ENCODE results near the gene FN1.

The FN1 gene

DNA sequence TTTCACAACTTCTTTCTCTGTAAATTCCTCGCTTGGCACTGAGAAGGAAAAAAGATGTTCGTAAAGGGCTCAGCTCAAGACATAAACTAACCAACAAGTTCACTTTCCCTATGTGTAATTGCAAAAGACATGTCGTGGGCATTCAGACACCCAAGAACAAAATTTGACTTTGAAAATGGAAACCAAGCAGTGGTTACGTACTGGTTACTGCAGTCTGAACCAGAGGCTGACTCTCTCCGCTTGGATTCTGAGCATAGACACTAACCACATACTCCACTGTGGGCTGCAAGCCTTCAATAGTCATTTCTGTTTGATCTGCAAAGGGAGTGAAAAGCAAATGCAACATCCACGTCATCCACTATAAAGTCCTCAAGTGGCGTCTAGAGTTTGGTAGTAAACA, 53.9 kb downstream of the FN1 start:
- no peak for DNase-seq

DNA sequence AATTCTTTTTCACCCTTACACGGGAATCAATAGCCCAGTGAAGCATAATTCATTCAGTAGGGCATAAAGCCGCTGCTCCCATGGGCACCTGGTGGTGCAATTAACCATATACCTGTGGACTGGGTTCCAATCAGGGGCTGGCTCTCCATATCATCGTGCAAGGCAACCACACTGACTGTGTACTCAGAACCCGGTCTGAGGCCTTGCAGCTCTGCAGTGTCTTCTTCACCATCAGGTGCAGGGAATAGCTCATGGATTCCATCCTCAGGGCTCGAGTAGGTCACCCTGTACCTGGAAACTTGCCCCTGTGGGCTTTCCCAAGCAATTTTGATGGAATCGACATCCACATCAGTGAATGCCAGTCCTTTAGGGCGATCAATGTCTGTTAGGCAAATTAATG, 55.2 kb downstream of the FN1 start:
- DNase-seq: no peak

DNA sequence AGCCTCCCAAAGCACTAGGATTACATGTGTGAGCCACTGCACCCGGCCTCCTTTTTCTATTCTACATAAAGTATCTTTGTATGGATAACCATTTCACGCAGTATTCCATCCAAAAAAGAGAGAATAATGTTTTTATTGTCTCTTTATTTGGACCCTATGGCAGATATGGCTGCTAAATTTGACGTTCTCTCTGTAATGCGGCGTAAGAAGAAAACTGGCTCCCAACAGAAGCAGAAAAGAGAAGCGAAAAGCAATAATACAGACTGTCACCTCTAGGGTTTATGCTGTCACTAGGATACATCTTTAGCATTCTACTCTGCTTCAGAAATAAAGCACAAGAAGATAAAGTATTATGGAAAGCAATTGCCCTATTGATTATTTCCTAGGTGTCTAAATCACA, 55.9 kb downstream of the FN1 start:
- DNase-seq: no peak

DNA sequence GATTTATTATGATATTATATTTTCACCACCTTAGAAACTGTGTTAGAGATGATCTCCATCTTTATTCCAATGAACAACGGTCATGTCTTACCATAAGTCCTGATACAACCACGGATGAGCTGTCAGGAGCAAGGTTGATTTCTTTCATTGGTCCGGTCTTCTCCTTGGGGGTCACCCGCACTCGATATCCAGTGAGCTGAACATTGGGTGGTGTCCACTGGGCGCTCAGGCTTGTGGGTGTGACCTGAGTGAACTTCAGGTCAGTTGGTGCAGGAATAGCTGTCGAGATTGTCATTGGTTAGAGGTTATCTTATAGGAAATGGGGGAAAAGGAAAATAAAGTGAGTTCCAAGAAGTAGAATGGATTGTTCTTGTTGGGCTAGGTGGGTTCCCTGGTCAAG, 56.8 kb downstream of the FN1 start:
- DNase-seq: no peak

GRCh38 chr2:215378045-215378444, 57.8 kb downstream of the FN1 start:
- DNase-seq: no peak

- no peak for DNase-seq
Measured at GRCh38 chr2:215377283-215377682, 58.6 kb downstream of the FN1 start.

DNA sequence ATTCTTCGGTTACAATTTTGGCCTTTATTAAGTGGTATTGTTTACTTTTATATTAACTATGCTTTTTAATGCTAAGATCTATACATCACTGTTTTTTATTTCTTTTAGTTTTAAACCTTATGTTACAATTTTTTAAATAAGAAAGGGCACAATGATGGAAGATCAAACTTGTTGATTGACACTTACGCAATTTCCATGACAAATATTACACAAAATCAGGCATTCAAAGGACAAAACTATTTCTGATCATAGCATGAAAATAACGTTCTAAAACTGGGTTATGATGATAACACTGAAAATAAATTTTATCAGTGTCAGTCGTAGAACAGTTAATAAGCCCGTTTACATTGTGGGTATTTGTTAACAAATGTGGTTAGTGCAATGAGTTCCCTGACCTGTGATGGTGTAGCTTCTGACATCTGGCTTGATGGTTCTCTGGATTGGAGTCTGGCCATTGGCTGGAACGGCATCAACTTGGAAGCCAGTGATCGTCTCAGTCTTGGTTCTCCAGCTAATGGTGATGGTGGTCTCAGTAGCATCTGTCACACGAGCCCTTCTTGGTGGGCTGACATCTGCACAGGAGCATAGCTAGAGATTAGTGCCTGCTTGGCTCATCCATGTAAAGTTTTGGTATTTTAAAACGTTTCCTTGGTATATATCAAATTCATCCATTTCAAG, 59.6 kb downstream of the FN1 start:
- no peak for DNase-seq

- no peak for DNase-seq
Measured at GRCh38 chr2:215375467-215375830, 60.4 kb downstream of the FN1 start.

- no peak for DNase-seq
Measured at GRCh38 chr2:215374642-215375466, 61.0 kb downstream of the FN1 start.

- no peak for DNase-seq
Measured at GRCh38 chr2:215374002-215374401, 61.9 kb downstream of the FN1 start.

GRCh38 chr2:215372968-215373649, 62.8 kb downstream of the FN1 start:
- DNase-seq: no peak

GRCh38 chr2:215371915-215372897, 63.7 kb downstream of the FN1 start:
- DNase-seq: no peak

- no peak for DNase-seq
Measured at GRCh38 chr2:215370112-215370965, 65.5 kb downstream of the FN1 start.

DNA sequence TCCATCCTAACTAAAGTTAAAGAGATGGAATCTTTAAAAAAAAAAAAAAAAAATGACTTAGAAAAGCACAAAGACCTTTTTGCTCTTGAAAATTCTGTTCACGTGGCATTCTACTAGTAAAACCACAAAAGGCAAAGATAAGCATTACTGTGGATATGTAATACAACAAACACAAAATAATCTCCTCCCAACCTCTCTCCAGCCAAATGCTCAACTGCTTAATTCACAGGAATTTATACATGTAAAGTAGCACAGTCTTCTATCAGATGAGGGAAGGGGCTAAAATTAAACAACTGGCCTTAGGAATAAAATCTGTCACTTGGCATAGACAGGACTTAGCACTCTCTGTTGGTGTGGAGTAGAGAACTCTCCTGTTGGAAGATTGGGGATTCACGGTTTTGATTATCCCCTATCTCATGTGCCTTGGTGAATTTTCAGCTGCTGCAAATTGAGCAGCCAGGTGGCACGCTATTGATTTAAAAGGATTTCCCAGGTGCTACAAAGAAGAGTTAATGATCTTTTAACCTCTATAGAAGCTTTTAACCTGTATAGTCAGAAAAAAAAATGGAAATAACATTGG, 66.6 kb downstream of the FN1 start:
- DNase-seq: no peak

GRCh38 chr2:215368493-215368809, 67.4 kb downstream of the FN1 start:
- DNase-seq: no peak

GRCh38 chr2:215367662-215368492, 68.0 kb downstream of the FN1 start:
- DNase-seq: no peak

- no peak for DNase-seq
Measured at GRCh38 chr2:215366440-215367032, 69.3 kb downstream of the FN1 start.

DNA sequence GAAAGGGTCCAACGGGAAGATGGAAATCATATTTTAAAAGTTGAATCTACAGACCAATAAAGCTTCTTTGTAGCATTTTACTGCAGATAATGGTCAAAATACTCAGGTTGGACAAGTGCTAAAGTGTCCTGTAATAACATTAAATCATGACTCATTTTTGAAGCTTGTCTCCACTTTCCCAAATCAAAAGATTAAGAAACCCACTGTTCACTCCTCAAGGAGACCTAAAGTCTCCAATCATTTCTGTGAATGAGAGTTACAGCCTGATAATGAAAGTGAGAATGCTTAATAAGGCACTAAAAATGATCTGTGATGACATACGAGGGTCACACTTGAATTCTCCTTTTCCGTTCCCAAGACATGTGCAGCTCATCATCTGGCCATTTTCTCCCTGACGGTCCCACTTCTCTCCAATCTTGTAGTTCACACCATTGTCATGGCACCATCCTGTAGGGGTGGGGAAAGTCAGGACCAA, 70.6 kb downstream of the FN1 start:
- DNase-seq: no peak

DNA sequence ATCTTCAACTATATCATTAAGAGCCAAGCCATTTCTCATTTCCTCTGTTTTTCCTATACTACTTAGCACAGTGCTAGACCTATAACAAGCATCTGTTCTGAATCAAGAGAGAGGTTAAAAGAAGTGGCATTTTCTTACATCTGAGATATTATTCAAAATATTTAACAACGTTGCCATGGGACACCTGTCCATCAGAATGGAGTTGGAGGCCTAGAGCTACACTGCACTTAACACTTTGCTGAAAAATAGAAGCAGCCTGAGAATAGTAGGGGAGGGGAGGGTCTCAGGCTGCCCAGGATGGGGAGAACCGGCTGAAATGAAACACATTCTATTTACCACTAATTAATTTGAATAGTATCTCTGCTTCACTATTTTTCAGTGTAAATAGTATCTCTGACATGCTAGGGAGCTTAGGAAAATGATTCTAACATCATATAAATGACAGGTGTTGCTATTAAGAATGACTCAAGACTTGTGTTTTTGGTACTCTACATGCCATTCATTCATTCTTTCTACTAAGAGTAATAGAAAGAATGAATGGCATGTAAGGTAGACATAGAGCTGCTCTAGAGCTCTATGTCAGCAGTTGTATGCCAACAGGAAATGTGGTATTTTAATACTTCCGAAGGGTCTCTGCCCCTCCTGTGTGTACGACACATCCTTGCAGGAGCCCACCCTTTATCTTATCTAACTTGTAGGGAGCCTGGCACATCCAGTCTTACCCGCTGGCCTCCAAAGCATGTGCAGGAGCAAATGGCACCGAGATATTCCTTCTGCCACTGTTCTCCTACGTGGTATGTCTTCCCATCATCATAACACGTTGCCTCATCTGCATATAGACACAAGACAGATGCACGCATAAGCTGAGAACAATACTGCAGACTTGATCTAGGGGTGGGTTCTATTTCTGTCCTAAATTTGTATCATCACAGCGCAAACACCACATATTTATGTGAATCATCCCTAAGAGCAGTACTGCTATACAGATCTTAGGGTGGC, 71.4 kb downstream of the FN1 start:
- no peak for DNase-seq

Data from stimulated activated CD4-positive, alpha-beta T cell treated with anti-CD3 and anti-CD28 coated beads, Interleukin-2, amount 100 ng/mL, for 24 hours (primary cell).